ENCODE results near the gene CLSTN1.

The CLSTN1 gene

GRCh38 chr1:9850442-9851162 is 26.8 kb upstream of the CLSTN1 start:
- DNase-seq, result no peak

GRCh38 chr1:9849691-9850441 is 26.1 kb upstream of the CLSTN1 start:
- DNase-seq, result no peak

GRCh38 chr1:9848022-9848421 is 24.3 kb upstream of the CLSTN1 start:
- no peak for DNase-seq

GRCh38 chr1:9847269-9847668 is 23.5 kb upstream of the CLSTN1 start:
- no peak for DNase-seq

GRCh38 chr1:9846611-9847171 is 22.9 kb upstream of the CLSTN1 start:
- no peak for DNase-seq

- DNase-seq, result no peak
These were observed 22.1 kb upstream of the CLSTN1 start for GRCh38 chr1:9845914-9846313.

- DNase-seq, result no peak
These were observed 21.0 kb upstream of the CLSTN1 start for GRCh38 chr1:9844756-9845155.

- no peak for DNase-seq
These were observed 20.3 kb upstream of the CLSTN1 start for GRCh38 chr1:9844106-9844505.

GRCh38 chr1:9843576-9843945 is 19.8 kb upstream of the CLSTN1 start:
- DNase-seq, result no peak

- no peak for DNase-seq
These were observed 19.2 kb upstream of the CLSTN1 start for GRCh38 chr1:9842781-9843575.

GRCh38 chr1:9842073-9842711 is 18.4 kb upstream of the CLSTN1 start:
- no peak for DNase-seq

- no peak for DNase-seq
These were observed 17.7 kb upstream of the CLSTN1 start for GRCh38 chr1:9841460-9841859.

- no peak for DNase-seq
These were observed 16.4 kb upstream of the CLSTN1 start for GRCh38 chr1:9840176-9840575.

GRCh38 chr1:9838946-9839345 is 15.2 kb upstream of the CLSTN1 start:
- no peak for DNase-seq

- DNase-seq, result no peak
These were observed 12.8 kb upstream of the CLSTN1 start for GRCh38 chr1:9836632-9836960.

GRCh38 chr1:9835758-9836631 is 12.2 kb upstream of the CLSTN1 start:
- DNase-seq, result no peak

- no peak for DNase-seq
These were observed 11.6 kb upstream of the CLSTN1 start for GRCh38 chr1:9835404-9835757.

GRCh38 chr1:9833632-9834031 is 9.9 kb upstream of the CLSTN1 start:
- no peak for DNase-seq

GRCh38 chr1:9827558-9828185 is 3.9 kb upstream of the CLSTN1 start:
- no peak for DNase-seq

- no peak for DNase-seq
These were observed 2.9 kb upstream of the CLSTN1 start for GRCh38 chr1:9826616-9827015.

GRCh38 chr1:9826087-9826486 is 2.3 kb upstream of the CLSTN1 start:
- no peak for DNase-seq

Data from NCI-H187 treated with DMSO at 0.1 percent for 48 hours (cell line).